GM19193 (cell line): ENCODE results near the gene TDRD10.
A peak's percentile ranks its signal among the peaks of the same experiment; 100 is the strongest.

Experiments
- POLR2A ChIP-seq: IDR thresholded peaks from 4 replicates; pipeline ENCODE4 v1.6.1; 2011; ENCODE audit not compliant: insufficient read depth, insufficient read length; ENCODE audit errors: extremely low read depth

Gene TDRD10

DNA sequence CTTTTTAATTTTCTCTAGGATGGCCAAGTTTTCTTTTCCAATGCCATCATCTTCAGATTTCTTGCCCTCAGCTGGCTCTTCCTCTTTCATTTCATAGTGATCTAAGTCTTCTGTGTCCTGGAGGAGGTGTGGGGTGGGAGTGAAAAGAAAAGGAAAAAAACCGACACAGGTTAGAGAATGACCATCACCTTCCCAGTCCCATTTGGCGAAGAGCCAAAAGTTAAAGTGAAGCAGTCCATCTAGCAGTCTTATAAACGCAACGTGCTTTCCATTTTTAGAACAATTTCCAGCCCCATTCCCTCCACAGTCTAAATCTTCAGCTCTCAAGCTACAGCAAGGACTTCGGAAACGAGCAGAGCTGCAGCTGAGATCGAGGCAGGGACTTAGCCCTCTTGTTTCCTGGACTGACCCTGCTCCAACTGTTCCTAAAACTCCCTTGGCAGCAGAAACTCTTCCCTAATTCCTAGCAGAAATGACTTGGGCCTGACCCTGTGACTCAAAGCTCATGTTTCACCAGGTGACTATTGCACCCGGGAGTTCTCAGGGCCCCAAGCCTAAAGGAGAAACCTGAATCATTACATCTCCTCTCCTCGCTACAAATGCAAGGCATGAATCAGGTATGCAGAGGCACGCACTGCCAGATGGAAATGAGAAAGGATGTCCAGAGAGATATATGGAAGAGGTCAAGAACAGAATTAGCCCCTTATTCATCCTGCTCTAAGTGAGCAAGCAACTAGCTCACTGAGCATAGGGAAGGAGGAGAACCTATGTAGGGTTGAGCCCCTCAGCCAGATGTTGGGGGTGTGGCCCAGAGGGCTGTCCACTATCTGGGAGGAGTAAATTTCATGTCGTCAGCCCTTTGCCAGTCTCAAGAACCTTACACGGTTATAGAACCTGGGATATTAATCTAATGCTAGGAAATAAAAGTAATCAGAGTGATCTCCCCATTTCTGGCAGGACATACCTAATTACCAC is 51.3 kb downstream of the TDRD10 start:
- TF ChIP-seq POLR2A, result no peak

DNA sequence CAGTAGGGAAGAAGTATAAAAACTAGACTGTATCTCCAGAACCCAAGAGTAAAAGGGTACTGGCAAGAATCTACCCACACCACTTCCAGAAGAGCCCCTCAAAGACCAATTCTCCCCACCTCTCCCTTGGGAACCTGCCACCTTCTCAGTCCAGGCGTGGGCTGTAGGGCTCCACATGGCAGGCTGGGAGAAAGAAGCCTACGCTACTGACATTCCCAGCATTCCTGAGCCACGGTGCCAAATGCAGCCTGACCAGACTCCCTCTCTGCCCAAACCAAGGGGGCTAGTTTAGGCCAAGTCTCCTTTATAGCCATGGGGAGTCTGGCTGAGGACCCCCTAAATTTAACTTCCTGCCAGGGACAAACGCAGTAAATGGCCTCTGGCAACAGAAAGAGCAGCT is 54.4 kb downstream of the TDRD10 start:
- TF ChIP-seq POLR2A, result no peak

DNA sequence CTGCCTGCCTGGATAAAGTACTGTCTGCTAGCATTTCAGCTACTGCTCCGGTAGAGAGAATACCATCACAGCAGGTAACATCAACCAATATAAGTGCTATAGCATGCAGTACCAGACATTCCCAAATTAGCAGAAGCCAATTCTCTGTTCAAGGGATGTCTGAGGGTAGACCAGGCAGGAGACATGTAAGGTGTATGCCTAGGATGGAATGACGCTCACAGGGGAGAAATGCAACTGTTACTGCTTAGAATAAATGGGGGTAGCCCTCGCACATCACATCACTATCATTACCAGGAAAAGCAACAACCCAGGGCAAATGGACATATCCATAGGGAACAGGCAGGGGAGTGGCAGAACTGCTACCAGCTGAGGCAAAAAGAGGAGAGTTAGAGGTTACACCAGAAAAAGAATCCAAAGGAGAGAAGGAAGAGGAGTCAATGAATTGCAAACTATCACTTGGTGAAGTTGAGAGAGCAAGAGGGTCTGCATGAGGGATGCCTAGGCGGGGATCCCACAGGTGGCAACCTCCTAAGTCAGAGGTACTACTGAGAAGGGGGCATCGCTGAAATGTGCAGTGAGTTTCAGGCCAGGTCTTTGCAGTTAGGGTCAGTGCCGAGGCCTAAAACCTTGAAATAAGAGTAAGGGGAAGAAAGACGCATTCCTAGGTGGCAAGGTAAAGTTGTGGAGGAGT is 55.4 kb downstream of the TDRD10 start:
- no peak for TF ChIP-seq POLR2A

DNA sequence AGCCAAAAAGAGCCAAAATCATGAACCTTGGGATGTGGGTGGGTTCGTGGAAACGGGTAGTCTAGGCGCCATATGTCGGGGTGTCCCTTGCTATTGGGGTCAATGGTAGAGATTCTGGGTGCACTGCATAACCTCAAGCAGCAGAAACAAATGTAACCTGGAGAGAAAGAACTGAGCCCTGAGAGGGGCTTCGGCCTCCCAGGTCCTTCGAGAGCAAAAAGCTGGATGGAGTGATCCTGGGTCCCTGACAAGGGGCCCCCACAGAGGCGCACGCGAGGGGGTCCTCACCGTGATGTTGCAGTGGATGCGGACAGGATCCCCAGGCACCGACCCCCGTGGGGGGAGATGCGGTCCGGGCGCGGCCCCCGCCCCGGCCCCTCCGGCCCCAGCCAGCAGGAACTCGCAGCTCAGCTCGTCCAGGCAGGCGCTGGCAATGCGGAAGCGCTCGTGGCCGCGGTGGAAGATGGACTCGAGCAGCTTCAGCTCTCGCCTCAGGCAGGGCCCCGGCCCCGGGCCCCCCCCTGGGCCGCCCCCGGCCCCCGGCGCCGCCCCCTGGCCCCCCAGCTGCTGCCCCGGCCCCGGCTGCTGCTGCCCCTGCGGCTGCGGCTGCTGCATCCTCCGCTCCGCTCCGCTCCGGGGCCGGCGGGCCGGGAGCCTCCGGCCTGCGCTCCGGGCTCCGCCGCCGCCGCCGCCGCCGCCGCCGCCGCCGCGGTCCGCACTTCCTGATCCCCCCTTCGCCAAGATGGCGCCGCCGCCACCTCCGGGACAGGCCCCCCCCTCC is 56.1 kb downstream of the TDRD10 start, which contains the start of gene UBE2Q1:
Gene UBE2Q1, minus strand, starts transcription at position 724 of the 781 bp plus-strand sequence. Its CDS starts 109 bp downstream, at position 615.
- TF ChIP-seq POLR2A, result no peak

DNA sequence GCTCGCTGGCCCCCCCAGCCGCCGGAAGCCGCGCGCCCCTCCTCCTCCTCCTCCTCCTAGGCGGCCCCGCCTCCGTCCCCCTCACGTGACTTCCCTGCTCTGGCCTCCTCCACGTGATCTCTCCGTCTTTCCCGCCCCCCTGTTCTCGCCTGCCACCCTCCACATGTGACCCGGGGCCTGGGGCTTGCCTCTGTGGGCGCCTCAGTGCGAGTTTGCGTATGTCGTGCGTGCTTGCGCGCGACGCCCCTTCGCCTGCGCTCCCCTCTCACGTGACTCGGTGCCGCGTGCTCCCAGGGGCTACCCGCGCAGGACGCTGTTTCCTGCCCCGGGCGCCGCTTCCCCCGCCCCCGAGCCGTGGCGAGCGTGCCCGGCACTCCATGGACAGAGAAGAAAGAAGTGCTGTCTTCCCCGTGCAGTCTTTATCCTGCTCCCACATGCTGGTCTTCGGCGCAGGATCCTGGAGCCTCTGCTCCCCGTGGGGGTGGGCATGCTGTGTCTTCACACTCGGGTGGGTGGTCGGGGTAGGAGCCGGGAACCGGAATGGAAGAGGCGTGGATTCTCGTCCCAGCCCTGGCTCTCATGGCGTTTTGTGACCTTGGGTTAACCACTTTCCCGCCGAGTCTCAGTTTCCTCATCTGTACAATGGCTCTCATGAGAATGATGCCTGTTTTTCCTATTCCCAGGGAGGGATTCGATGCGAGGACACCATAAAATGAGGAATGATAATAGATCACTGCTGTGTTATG is 56.9 kb downstream of the TDRD10 start:
- peak; percentile 67 for TF ChIP-seq POLR2A

DNA sequence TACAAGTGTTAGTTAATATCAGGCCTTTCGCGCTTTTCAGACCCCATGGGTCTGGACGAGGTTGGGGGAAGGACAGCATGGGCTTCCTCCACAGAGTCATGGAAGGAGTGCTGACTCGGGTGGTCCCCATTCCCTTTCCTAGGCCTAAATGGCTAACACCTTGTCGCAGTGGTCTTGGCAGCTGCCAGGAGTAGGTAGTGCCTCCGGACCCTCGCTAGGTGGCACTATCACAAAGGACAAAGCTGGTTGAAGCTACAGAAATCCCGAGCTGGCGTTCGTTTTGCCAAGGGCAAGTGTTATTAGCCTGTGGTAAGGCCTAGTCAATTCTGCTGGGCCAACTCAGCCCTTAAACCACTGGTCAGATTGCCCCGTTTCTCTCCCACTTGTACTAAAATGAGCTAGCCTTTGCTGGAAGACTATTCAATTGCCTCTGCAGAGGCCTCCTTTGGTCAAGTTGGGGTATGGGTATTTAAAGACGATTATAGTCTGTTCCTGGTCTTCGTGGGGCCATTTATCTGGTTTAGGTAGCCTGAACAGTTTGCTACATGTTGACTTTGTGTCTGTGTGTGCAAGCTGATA is 57.5 kb downstream of the TDRD10 start:
- TF ChIP-seq POLR2A, result no peak

DNA sequence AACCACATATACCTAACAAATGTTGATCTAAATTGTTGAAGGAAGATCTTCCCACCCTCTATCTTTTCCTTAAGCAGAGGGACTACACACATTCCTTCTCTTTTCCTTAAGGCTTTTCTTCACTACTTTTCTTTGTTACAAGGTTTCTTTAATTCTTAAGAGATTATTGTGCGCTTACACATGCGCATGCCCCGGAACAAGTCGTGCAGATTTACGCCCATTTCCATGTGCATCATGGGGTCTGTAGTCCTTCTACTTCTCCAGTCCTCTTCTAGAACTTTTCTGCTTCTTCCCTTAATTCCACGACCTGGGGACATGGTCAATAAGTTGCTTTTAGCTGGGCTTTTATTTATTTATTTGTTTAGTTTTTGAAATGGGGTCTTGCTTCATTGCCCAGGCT is 63.9 kb downstream of the TDRD10 start:
- TF ChIP-seq POLR2A, result no peak

DNA sequence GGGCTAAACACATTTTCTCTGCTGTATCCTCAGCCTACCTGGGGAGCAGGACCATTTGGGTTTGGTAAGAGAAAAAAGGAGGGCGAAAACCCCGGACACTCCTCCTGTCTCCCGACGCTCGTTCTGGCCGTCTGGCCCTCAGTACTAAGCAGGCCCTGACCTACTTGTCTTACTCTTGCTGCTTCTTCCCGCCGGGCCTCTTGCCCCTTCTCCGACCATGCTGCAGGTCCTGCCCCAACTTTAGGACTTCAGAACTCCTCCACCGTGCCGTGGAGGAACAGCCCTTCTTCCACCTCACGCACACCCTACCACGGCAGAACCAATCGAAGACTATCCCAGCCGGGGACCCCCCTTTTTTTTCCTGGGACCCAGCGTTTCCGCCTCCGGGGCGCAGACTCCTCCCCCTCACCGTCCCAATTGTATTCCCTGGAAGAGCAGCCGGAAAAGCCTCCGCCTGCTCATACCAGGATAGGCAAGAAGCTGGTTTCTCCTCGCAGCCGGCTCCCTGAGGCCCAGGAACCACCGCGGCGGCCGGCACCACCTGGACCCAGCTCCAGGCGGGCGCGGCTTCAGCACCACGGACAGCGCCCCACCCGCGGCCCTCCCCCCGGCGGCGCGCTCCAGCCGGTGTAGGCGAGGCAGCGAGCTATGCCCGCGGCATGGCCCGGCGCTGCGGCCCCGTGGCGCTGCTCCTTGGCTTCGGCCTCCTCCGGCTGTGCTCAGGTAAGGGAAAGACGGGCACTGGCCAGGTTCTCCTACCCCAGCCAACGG is 65.6 kb downstream of the TDRD10 start, which contains the start of gene CHRNB2:
Gene CHRNB2, plus strand, starts transcription at position 393 of the 771 bp plus-strand sequence. Its CDS starts 267 bp downstream, at position 660.
- no peak for TF ChIP-seq POLR2A

DNA sequence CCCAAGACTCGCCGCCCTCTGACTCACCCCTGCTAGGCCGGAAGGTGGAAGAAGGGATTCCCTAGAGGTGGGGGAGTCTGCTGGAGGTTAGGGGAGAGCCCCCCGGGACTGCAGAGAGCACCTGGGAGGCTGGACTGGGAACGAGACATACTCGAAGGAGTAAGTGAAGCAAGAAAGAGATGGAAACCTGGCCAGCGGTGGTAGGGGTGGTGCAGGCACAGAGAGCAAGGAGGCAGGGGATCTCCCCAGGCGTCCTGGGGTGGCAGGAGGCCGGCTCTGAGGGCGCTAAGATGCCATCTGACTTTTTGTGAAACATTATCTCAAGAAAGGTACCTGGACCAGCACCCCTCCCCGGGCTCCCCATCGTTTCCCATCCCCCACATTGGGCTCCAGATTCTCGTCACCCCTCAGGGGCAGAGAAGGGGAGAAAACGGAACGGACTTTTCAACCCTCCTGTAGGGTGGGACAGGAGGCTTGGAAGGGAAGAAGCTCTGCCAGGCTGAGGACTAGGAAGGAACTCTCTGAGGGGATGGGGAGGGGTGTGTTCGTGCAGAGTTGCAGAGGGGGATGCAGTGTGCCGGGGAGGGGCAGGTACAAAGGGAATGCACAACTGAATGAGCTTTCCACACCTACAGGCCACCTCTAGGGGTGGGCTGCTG is 66.3 kb downstream of the TDRD10 start:
- TF ChIP-seq POLR2A, result no peak

DNA sequence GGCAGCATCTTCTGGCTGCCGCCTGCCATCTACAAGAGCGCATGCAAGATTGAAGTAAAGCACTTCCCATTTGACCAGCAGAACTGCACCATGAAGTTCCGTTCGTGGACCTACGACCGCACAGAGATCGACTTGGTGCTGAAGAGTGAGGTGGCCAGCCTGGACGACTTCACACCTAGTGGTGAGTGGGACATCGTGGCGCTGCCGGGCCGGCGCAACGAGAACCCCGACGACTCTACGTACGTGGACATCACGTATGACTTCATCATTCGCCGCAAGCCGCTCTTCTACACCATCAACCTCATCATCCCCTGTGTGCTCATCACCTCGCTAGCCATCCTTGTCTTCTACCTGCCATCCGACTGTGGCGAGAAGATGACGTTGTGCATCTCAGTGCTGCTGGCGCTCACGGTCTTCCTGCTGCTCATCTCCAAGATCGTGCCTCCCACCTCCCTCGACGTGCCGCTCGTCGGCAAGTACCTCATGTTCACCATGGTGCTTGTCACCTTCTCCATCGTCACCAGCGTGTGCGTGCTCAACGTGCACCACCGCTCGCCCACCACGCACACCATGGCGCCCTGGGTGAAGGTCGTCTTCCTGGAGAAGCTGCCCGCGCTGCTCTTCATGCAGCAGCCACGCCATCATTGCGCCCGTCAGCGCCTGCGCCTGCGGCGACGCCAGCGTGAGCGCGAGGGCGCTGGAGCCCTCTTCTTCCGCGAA is 69.4 kb downstream of the TDRD10 start:
- TF ChIP-seq POLR2A, result no peak

DNA sequence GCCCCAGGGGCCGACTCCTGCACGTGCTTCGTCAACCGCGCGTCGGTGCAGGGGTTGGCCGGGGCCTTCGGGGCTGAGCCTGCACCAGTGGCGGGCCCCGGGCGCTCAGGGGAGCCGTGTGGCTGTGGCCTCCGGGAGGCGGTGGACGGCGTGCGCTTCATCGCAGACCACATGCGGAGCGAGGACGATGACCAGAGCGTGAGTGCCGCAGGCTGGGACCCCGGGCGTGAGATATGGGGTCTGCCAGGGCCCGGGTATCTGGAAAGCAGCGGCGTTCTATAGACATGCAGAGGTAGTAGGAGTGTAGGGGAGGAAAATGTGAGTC is 69.9 kb downstream of the TDRD10 start:
- no peak for TF ChIP-seq POLR2A
